HG03442 (cell line): ENCODE results near the gene DLK2.
"Not testable (repeated sequence)": the region's sequence is repeated elsewhere in the genome, so short reads cannot be mapped to it uniquely, and the experiment has no call there.

Experiments
- ATAC-seq: cut with Tn5 transposase; IDR thresholded peaks from one replicate; pipeline ENCODE4 v1.9.1; 2021; ENCODE audit warnings: mild to moderate bottlenecking, moderate library complexity; ENCODE audit not compliant: unreplicated experiment

DLK2 gene

DNA sequence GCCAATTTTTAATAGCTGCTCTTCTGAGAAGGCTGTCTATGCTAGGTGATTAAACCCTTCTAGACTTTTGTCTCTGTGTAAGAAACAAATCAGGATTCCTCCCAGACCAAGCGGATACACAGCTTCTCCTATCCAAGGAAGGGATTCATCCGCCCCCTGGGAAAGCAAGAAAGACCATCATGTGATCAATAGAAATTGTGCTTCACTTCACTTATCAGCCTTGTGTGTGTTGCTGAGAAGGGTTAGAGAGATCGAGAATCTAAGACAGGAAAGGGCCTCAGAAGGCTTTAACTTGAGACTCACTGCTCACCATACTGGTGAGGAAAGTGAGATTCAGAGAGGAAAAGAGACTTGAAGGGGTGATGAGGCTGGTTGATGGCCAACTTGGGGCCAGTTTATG is 26.5 kb downstream of the DLK2 start:
- ATAC-seq: no peak

DNA sequence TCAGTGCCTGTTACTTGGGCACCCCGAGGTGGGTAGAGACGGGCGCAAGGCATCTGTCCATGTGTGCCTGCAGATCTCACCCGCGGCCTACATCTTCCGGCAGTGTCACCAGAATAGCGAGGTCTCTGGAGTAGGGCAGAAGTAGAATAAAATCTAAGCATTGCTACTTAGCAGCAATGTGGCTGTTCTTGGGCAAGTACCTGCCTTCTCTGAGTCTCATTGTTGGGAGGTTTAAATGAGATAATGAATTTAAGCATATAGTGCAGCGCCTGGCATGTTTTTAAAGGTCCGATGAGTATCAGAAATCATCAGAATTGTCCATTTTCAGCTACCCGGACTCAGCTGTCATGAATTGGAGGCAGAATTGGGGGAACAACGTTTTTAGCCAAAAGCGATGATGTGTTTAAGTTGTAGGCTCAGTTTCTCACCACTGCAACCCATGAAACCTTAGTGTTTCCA is 27.2 kb downstream of the DLK2 start:
- no peak for ATAC-seq

DNA sequence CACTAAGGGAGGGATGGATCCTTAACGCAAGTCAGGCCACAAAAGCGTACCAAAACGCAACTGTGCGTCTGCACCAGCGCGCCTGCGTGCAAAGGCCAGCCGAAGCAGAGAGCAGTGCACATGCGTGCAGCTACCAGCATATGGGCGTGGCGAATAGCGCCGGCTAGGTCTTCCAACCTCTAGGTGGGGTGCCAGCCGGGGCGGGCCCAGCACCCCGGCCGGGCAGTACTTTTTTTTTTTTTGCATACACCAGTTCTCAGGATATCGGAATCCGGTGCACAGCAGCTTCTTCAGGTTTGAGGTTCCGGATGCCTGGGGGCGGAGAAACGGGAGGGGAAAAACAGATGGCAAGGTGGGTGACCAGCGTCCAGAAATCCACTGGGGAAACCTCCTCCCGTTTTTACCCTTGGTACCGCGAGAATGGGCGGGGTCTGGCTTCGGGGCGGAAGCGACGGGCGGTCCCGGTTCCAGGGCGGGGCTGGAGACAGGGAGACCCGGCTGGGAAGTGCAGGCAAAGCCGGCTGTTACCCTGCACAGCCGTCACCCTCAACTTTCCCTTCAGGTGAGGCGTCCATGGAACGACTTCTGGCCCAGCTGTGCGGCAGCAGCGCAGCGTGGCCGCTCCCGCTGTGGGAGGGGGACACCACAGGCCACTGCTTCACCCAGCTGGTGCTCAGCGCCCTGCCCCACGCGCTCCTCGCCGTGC is 27.8 kb downstream of the DLK2 start, which contains the start of gene ABCC10:
TSS of gene ABCC10 (plus strand) at position 136 of the 706 bp plus-strand sequence. CDS start at position 574, 438 bp downstream.
- peak; percentile 89 for ATAC-seq

DNA sequence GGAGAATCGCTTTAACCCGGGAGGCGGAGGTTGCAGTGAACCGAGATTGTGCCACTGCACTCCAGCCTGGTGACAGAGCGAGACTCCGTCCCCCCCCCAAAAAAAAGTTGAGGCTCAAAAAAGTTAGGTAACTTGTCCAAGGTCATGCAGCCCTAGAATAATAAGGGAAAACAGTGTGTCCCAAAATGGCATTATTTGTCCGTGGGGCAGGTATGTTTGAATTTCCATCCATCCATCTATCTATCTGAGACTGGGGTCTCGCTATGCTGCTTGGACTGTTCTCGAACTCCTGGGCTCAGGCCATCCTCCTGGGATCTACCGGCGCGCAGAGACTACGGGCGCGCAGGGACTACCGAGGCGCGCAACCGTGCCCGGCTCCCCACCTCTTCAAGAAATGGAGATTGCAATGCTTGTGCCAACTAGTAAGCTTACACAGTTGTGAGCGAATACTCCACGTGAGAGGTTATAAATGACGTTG is 28.4 kb downstream of the DLK2 start:
- no peak for ATAC-seq

DNA sequence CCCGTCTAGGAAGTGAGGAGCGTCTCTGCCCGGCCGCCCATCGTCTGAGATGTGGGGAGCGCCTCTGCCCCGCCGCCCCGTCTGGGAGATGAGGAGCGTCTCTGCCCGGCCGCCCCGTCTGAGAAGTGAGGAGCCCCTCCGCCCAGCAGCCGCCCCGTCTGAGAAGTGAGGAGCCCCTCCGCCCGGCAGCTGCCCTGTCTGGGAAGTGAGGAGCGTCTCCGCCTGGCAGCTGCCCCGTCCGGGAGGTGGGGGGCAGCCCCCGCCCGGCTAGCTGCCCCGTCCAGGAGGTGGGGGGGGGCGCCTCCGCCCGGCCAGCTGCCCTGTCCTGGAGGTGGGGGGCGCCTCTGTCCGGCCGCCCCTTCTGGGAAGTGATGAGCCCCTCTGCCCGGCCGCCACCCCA is 30.3 kb downstream of the DLK2 start:
- ATAC-seq: not testable (repeated sequence)

DNA sequence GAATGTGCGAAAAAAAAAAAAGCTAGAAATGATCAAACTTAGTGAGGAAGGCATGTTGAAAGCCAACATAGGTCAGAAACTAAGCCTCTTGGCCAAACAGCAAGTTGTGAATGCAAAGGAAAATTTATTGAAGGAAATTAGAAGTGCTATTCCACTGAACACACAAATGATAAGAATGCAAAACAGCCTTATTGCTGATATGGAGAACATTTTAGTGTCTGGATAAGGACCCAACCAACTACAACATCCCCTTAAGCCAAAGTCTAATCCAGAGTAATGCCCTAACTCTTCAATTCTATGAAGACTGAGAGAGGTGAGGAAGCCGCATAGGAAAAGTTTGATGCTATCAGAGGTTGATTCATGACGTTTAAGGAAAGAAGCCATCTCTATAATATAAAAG is 33.5 kb downstream of the DLK2 start:
- ATAC-seq: no peak

DNA sequence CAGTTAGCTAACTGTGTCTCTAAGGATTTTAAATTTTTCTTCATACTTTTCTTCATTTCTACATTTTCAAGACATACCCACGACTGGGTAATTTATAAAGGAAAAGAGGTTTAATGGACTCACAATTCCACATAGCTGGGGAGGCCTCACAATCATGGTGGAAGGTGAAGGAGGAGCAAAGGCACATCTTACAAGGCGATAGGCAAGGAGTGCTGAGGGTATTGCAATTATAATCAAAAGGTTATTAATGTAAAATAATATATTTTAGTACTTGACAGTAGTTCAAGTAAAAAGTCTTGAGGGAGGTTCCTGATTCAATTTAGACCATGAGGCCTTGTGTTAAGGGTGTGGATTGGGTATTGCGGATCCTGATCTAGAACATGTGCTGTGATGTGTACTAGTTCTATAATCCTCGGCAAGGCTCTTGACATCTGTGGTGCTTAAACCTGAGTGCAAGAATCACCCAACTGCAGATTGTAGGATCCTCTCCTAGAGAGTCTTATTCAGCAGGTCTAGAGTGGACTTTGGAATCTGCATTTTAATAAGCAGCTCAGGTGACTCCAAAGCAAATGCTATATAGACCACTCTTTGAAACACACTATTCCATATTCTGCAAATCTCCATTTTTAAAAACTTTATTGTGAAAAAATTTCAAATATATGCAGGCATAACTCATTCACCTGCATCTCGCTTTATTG is 35.2 kb downstream of the DLK2 start:
- ATAC-seq: no peak

DNA sequence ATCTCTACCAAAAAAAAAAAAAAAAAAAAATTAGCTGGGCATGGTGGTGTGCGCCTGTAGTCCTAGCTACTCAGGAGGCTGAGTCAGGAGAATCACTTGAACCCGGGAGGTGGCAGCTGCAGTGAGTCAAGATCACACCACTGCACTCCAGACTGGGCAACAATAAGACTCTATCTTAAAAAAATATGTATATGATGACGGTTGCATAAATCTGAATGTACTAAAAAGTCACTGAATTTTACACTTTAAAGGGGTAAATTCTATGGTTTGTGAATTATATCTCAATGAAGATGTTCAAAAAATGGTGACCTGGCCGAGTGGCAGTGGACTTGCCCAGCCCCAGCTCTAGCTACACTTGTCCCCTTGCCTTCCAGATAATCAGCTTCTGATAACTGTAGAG is 38.4 kb downstream of the DLK2 start:
- no peak for ATAC-seq

DNA sequence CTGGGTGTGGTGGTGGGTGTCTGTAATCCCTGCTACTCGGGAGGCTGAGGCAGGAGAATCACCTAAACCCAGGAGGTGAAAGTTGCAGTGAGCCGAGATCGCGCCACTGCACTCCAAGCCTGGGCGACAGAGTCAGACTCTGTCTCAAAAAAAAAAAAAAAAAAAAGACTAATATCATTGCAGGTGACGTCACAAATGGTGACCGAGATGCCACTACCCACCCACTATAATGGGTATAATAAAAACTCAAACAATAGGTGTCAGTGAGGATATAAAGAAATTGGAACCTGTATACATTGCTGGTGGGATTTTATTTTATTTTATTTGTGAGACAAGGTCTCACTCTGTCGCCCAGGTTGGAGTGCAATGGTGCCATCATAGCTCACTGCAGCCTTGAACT is 40.1 kb downstream of the DLK2 start:
- ATAC-seq: not testable (repeated sequence)

DNA sequence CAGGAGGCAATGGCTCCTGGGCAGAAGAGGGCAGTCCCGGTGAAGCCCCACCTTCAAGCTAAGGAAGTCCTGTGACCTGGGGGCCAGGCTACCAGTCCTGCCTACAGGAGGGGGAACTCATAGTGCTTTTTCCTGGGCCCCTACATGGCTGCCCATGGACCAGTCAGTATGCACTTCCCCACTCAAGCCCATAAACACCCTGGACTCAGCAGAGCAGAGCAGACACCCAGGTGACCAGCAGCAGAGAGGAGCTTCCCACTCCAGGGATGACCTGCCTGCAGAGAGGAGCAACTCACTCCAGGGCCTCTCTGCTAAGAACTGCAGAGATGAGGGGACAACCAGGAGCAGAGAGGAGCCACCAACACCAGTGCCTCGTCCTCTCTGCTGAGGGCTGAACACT is 42.3 kb downstream of the DLK2 start:
- no peak for ATAC-seq

DNA sequence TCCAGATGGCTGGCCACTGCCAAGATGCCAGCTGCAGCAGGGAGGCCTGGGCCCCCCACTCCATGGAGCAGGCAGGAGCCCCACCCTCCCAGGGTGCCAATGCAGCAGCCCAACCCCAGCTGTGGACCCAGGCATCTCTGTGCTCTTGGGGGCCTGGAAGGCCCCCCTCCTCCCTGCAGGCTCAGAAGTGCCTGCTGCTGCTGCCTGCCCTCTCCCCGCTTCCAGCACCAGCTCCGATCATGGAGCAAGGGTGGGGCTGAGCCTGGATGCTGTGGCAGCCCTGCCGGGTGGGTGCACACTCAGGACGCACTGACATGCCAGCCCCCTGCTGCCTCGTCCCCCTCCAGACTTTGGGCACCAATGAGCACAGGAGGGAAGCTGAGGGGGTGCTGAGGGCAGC is 42.8 kb downstream of the DLK2 start:
- no peak for ATAC-seq

DNA sequence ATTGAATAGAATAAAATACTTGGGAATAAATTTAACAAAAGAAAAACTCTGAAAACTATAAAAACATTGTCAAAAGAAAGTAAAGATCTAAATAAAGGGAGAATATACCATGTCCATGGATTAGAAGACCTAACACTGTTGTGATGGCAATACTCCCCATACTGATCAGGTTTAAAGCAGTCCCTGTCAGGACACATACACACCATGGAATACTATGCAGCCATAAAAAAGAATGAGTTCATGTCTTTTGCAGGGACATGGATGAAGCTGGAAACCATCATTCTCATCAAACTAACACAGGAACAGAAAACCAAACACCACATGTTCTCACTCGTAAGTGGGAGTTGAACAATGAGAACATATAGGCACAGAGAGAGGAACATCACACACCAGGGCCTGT is 44.6 kb downstream of the DLK2 start:
- ATAC-seq: not testable (repeated sequence)

DNA sequence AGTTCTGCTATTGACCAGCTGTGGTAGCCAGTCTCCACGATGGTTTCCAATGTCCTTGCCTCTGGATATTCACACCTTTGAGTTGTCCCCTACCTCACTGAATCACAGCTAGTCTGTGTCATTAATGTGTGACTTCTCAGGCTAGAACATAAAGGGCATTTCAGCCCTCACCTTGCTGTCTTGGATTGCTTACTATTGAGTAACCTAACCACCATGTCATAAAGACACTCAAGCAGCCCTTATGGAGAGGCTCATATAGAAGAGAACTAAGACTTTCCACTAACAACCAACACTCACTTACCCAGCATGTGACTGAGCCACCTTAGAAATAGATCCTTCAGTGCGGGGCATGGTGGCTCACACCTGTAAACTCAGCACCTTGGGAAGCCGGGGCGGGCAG is 47.1 kb downstream of the DLK2 start:
- no peak for ATAC-seq

DNA sequence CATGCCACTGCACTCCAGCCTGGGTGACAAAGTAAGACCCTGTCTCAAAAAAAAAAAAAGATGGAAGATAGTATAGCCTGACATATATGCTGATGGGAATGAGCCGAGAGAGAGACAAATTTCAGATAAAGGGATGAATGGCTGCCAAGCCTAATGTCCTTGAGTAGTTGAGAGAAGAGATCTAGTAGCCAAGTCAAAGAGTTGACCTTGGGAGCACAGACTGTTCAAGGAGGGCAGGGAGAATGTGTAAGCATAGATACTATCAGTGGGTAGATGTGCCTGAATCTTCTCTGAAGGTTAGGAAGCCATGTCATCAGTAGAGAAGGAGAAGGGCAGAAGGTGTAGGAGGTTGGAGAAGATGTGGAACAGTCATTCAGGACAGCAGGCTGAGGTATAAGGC is 48.1 kb downstream of the DLK2 start:
- ATAC-seq: no peak

DNA sequence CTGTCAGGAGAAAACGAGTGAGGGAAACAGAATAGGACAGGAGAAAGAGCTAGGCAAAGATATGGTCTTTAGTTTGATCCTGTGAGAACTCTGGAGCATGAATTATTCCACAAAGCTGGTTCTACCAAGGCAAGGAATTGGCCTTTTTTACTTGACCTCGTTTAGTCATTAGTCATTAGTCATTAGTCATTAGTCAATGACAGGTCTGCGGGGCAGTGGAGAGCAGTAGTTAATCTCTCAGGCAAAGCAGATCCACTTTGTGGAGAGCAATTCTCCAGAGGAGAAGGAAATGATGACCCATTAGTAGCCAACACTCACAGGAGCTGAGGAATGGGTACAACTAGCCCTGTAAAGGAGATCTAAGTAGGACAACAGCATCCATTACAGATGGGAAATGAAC is 50.0 kb downstream of the DLK2 start:
- no peak for ATAC-seq

DNA sequence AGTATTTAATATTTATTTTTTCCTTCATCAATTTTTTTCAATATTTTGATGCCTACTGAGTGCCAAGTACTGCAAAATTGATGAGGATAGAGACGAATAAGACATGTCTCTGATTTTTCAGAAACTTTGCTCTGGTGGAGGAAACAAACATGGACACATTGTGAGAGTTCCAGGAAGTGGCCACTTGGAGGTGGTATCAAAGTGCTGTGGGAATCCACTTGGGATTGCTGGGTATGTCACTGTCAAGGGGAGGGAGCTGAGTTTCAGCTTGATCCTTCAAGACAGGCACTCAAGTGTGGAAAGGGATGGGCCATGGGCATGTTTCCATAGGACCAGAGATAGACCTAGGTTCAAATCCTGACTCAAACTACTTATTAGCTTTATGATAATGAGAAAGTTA is 52.5 kb downstream of the DLK2 start:
- ATAC-seq: no peak

DNA sequence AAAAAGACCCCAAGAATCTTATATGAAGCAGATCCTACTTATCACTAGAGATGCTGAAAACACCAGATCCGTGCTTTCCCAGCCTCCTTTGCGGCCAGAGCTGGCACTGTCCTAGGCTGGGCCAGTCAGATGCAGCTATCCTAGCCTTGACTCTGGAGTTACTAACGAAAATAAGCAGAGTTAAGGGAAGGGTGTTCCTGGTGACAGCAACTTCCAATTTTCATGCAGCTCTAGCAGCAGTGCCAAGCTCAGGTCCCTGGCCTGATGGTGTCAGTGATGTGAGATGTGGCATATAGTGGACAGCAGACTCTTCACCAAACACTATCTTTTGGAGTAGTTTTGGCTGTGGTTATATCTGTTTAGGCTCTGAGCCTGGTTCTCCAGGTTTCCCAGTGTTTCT is 53.6 kb downstream of the DLK2 start:
- ATAC-seq: no peak
